OCI-LY1 (cell line): ENCODE data around the gene ZNF804B.

Experiments used
- CTCF ChIP-seq: fragments of 200-600 bp; sonication (generic), shearing (Covaris generic); IDR thresholded peaks from 2 replicates; pipeline ENCODE4 v1.5.1; 2017; ENCODE audit warnings: mild to moderate bottlenecking, antibody characterized with exemption, low read length, moderate library complexity, mixed read lengths
- EZH2 ChIP-seq: fragments of 200-600 bp; sonication (generic), shearing (Covaris generic); IDR thresholded peaks from 2 replicates; pipeline ENCODE4 v1.8.0; 2017; ENCODE audit warnings: borderline replicate concordance, mixed run types, mild to moderate bottlenecking, antibody characterized with exemption, low read length, moderate library complexity, mixed read lengths

DNA sequence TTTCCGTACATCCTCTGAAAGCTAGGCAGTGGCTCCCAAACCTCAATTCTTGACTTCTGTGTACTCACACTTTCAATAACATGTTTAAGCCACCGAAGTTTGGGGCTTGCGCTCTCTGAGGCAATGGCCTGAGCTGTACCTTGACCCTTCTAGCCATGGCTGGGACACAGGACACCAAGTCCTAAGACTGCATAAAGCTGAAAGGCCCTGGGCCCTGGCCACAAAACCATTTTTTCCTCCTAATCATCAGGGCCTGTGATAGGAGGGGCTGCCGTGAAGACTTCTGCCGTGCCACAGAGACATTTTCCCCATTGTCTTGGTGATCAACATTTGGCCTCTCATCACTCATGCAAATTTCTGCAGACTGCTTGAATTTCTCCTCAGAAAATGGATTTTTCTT is 252.5 kb downstream of the ZNF804B start:
- TF ChIP-seq EZH2 (no peak), CTCF (no peak)
